ENCODE measurements around the gene CNTN5. TPM values are rescaled to one million over a fixed set of nuclear protein-coding genes. Genes with fewer than 3 reads are reported as not detected.

The CNTN5 gene
- polyA plus RNA-seq, 1 donor (not counting 4 experiments of a cell fraction or from before 2014, with no cell fraction given): not detected

DNA sequence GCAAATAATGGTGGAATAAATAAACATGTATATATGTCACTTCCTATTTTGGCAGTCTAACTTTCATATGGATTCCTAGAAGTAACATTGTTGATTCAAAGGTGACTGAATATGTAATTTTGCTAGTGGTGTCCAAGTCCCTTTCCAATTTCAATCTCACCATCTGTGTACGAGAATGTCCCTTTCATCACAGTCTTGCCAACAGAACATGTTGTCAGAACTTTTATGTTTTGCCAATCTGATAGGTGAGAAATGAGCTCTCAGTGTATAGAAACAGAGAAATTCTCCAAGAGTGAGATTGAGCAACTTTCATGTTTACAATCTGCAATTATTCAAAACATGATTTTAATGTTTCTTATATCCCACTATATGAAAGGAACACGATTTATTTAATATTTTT, 167.5 kb downstream of the CNTN5 start:
- no peaks in the 10 kb centered on the region for H4K20me1 ChIP-seq (ENCODE audit: control insufficient read depth, extremely low read depth, insufficient read depth, low read length)
- H3K9me1 ChIP-seq (ENCODE audit: control insufficient read depth, extremely low read depth, insufficient read depth, low read length): no peaks in the 10 kb centered on the region
- H3K4me3 ChIP-seq (ENCODE audit: control insufficient read depth in 2 of 3, extremely low read depth in 1 of 3, insufficient read depth in 2 of 3, low read depth in 1 of 3, low read length in 3 of 3): no peak overlapping the region
- TF ChIP-seq, protein P1, sequence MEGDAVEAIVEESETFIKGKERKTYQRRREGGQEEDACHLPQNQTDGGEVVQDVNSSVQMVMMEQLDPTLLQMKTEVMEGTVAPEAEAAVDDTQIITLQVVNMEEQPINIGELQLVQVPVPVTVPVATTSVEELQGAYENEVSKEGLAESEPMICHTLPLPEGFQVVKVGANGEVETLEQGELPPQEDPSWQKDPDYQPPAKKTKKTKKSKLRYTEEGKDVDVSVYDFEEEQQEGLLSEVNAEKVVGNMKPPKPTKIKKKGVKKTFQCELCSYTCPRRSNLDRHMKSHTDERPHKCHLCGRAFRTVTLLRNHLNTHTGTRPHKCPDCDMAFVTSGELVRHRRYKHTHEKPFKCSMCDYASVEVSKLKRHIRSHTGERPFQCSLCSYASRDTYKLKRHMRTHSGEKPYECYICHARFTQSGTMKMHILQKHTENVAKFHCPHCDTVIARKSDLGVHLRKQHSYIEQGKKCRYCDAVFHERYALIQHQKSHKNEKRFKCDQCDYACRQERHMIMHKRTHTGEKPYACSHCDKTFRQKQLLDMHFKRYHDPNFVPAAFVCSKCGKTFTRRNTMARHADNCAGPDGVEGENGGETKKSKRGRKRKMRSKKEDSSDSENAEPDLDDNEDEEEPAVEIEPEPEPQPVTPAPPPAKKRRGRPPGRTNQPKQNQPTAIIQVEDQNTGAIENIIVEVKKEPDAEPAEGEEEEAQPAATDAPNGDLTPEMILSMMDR (optimal IDR thresholded peaks at IDR 0.05 in 1 of 3, IDR thresholded peaks at IDR 0.05 in 1 of 3, conservative IDR thresholded peaks at IDR 0.05 in 1 of 3; ENCODE audit: extremely low read depth in 1 of 3, insufficient read depth in 2 of 3, low read length in 3 of 3): no peak
- TF ChIP-seq EZH2 (IDR thresholded peaks at IDR 0.05; ENCODE audit: low read length): no peak
- H3K27ac ChIP-seq (ENCODE audit: control insufficient read depth, insufficient read depth, low read length): no peak overlapping the region
- no peaks in the 10 kb centered on the region for H3K36me3 ChIP-seq (ENCODE audit: control insufficient read depth in 2 of 2, extremely low read depth in 1 of 2, insufficient read depth in 2 of 2, low read length in 2 of 2)
- H3K4me1 ChIP-seq (ENCODE audit: control insufficient read depth, extremely low read depth, insufficient read depth, low read length): no peaks in the 10 kb centered on the region
- H3K79me2 ChIP-seq (ENCODE audit: control insufficient read depth, insufficient read depth, low read length): no peaks in the 10 kb centered on the region
- H3K9me3 ChIP-seq (ENCODE audit: control insufficient read depth, low read depth, low read length): no peaks in the 10 kb centered on the region
- no peak for FAIRE-seq
- H3K4me2 ChIP-seq (ENCODE audit: control insufficient read depth, extremely low read depth, insufficient read depth, low read depth, low read length): no peak overlapping the region
- dilution Hi-C loops (cut with MboI; ENCODE audit: extremely low pct_ligation_motif_present, low sequenced_read_pairs): no loop called here
- no peak for DNase-seq (ENCODE audit: low read depth, low spot score)
- no peaks in the 10 kb centered on the region for H3K27me3 ChIP-seq (ENCODE audit: control insufficient read depth, extremely low read depth, insufficient read depth, low read length)
- no peak overlapping the region for H3K9ac ChIP-seq (ENCODE audit: control insufficient read depth, extremely low read depth, insufficient read depth, low read length)
- no peak overlapping the region for H2AFZ ChIP-seq (ENCODE audit: control insufficient read depth, low read length)

DNA sequence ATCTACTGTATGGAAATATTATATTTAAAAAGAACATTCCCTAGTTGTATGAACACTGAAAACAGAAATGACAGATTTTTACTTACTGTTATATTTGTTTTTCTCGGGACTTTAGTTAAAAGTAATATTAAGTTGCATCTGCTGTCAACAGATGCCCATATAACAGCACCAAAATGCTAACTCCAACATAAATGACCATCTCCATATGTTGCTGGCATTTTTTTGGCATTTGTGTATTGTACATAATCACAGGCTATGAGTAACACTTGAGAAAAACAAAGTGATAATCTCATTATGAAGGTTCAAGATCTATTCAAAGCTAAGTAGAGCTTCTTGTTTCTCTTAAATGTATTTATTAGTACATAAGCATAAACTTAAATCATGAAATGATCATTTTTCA, 172.0 kb downstream of the CNTN5 start:
- Histone ChIP-seq H4K20me1 (ENCODE audit: control insufficient read depth, extremely low read depth, insufficient read depth, low read length) (no peaks in the 10 kb centered on the region), H3K4me3 (ENCODE audit: control insufficient read depth in 2 of 3, extremely low read depth in 1 of 3, insufficient read depth in 2 of 3, low read depth in 1 of 3, low read length in 3 of 3) (no peak overlapping the region), H3K27me3 (ENCODE audit: control insufficient read depth, extremely low read depth, insufficient read depth, low read length) (no peaks in the 10 kb centered on the region), H3K4me2 (ENCODE audit: control insufficient read depth, extremely low read depth, insufficient read depth, low read depth, low read length) (no peak overlapping the region), H3K4me1 (ENCODE audit: control insufficient read depth, extremely low read depth, insufficient read depth, low read length) (no peaks in the 10 kb centered on the region), H2AFZ (ENCODE audit: control insufficient read depth, low read length) (no peak overlapping the region), H3K27ac (ENCODE audit: control insufficient read depth, insufficient read depth, low read length) (no peak overlapping the region), H3K36me3 (ENCODE audit: control insufficient read depth in 2 of 2, extremely low read depth in 1 of 2, insufficient read depth in 2 of 2, low read length in 2 of 2) (no peaks in the 10 kb centered on the region), H3K9ac (ENCODE audit: control insufficient read depth, extremely low read depth, insufficient read depth, low read length) (no peak overlapping the region), H3K79me2 (ENCODE audit: control insufficient read depth, insufficient read depth, low read length) (no peaks in the 10 kb centered on the region), H3K9me3 (ENCODE audit: control insufficient read depth, low read depth, low read length) (no peaks in the 10 kb centered on the region), H3K9me1 (ENCODE audit: control insufficient read depth, extremely low read depth, insufficient read depth, low read length) (no peaks in the 10 kb centered on the region)
- no peak for FAIRE-seq
- no peak for DNase-seq (ENCODE audit: low read depth, low spot score)
- dilution Hi-C loops (cut with MboI; ENCODE audit: extremely low pct_ligation_motif_present, low sequenced_read_pairs): no loop called here
- TF ChIP-seq, protein P1 (optimal IDR thresholded peaks at IDR 0.05 in 1 of 3, IDR thresholded peaks at IDR 0.05 in 1 of 3, conservative IDR thresholded peaks at IDR 0.05 in 1 of 3; ENCODE audit: extremely low read depth in 1 of 3, insufficient read depth in 2 of 3, low read length in 3 of 3): no peak
- TF ChIP-seq EZH2 (IDR thresholded peaks at IDR 0.05; ENCODE audit: low read length): no peak
